ENCODE results near the gene PPL.
"Not testable (repeated sequence)": the region's sequence is repeated elsewhere in the genome, so short reads cannot be mapped to it uniquely, and the experiment has no call there.

The PPL gene

DNA sequence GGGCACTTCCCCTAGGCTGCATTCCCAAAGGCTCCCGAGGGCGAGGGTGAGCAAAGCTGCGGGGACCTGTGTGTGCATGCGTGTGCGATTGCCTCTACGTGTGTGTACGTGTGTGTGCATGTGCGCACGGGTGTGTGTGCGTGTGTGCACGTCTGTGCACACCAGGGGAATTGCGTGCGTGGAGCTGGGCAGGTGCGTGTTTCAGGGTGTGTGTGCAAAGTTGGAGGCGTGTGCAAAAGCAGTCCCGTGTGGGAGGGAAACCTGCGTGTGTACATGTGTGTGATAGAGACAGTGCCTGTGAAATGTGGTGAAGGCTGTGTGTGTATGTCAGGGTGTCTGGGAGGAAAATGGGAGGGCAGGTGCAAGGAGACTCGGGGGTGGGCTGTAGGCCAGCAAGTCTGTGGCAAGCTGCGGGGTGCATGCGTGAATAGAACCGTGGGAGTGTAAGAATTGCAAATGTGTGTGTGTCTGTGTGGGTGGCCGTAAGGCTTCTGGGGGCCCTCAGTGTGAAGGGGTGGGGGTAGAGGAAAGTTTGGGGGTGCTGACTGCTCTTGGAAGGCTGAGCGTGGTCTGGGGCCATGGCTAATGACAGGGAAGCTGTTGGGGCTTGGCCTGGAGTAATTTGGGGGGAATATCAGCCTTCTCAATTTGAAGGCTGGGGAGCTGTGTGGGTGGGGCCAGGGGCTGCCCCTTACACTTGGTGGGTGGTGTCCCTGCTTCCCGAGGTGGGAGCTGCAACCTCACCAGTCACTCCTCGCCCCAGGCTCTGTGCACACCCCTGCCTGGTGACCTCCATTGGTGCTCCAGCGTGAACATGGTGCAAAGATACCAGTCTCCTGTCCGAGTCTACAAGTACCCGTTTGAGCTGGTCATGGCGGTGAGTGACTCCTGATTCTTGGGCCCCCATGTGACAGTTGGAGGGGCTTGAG lies 21.8 kb upstream of the PPL start:
- DNase-seq (ENCODE audit: low spot score): no peak

DNA sequence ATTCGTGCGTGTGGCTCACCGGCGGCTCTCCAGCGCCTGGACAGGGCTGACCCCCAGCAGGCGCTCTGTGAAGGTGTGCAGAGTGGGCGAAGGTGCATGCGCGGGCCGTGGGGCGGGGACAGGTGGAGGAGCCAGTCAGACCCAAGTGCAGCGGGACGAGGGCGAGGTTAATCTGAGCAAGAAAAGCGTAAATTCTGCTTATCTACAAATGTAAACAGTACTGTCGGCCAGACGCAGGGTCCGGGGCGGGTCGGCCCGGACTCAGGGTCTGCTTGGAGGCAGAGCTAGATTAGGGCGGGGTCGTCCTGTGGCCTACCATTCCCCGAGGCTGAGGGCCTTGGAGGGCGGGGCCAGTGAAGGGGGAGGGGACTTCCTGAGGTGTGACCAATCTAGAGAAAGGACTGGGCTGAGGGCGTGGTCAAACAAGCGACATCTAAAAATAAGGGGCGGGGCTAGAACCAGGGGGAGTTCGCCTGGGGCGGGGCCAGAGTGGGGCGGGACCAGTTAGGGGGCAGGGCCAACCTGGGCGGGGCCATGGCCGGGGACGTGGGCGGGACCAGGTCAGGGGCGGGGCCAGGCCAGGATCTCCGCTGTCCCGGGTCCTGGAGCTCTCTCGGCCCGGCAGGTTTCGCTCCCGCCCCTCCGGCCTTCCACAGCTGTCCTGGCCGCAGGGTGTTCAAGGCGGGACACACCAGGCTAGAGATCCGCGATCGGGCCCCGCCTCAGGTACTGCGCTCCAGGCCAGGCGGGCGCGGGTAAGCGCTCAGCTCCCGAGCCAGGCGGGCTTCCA lies 21.0 kb upstream of the PPL start, which contains the start of gene SEC14L5:
Gene SEC14L5 (plus strand): TSS at position 611 of the 790 bp plus-strand sequence. CDS start 994 bp downstream, outside the sequence.
- peak; percentile 95 for DNase-seq (ENCODE audit: low spot score)

DNA sequence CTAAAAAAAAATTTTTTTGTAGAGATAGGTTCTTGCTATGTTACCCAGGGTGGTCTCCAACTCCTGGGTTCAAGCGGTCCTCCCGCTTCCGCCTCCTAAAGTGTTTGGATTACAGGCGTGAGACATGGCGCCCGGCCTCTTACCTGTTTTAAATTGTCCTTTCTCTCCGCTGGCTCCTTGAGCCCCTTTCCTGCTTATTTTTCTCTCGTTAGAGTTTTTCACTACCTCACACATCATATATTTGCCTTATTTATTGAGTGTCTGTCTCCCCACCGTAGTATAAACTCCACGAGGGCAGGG lies 20.4 kb upstream of the PPL start:
- no peak for DNase-seq (ENCODE audit: low spot score)

DNA sequence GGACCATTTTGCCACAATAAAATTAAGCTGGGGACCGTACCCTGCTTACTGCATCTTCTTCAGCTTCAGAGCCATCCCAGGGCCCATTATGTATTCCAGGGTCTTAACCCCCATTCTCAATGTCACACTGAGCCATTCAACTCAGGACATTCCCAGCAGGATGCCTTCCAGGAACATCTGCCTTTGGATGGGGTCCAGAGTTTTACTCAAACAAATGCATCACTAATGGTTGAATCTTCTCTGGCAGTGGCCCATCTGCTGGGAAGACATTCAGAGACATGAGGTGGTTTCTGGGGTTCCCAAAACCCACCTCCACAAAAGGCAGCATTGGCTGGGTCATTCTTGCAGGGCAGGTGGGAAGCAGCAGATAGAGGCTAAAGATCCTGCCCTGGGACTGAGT lies 17.8 kb upstream of the PPL start:
- DNase-seq (ENCODE audit: low spot score): no peak

DNA sequence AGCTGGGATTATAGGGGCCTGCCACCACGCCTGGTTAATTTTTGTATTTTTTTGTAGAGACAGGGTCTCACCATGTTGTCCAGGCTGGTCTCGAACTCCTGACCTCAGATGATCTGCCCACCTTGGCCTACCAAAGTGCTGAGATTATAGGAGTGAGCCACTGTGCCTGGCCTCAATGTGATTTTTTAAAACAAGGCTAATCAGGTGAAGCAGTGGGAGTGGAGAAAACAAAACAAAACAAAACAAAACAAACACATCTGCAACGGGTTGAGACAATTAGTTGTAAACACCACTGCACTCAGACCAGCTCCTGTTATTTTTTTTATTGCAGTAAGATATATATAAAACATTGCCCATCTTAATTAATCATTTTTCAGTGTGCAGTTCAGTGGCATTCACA lies 14.6 kb upstream of the PPL start:
- not testable (repeated sequence) for DNase-seq (ENCODE audit: low spot score)

DNA sequence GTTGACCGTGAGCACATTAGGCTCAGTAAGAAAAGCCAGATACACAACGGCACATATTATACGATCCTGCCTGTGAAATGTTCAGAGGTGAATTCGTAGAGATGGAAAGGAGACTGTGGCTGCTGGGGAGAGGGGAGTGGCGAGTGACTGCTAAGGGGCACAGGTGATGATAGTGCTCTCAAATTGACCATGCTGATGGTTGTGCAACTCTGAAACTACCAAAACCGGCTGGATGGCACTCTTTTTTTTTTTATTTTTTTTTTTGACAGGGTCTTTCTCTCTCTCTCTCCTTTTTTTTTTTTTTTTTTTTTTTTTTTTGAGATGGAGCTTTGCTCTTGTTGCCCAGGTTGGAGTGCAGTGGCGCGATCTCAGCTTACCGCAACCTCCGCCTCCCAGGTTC lies 13.0 kb upstream of the PPL start:
- no peak for DNase-seq (ENCODE audit: low spot score)

DNA sequence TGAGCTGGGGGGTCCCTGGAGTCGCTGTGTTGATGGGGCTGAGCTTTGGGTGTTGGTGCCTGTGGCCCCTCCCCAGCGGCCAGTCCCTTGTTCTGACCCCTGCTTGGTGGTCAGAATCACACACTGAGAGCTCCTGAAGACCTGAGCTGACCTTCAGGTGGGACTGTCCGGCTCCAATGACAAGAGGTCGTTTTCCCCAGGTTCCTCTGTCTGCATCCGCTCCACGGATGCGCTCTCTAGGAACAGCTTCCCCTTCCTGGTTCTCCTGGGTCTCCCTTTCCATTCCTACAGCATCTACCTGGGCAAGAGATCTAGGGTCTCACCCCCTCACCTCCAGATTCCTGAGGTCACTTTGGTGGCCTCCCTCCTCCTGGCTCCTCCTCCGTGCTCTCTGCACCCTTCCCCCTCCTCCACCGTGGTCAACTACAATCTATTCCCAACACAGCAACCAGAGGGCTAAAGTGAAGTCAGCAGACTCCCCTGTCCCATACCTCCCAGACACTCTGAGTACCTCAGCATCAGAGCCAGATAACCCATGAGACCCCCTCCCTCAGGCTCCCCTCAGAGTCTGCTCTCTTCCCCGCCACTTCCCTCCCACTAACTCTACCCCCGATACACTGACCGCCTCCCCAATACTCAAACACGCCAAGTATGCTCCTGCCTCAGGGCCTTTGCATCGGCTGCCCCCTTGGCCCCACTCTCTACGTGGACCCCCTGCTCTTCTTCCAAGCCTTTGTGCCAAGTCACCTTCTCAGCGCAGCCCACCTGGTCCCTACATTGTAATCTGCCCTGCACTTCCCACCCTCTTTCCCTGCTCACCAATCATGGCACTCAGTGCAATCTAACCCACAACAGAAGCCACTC lies 12.2 kb upstream of the PPL start:
- DNase-seq (ENCODE audit: low spot score): no peak

DNA sequence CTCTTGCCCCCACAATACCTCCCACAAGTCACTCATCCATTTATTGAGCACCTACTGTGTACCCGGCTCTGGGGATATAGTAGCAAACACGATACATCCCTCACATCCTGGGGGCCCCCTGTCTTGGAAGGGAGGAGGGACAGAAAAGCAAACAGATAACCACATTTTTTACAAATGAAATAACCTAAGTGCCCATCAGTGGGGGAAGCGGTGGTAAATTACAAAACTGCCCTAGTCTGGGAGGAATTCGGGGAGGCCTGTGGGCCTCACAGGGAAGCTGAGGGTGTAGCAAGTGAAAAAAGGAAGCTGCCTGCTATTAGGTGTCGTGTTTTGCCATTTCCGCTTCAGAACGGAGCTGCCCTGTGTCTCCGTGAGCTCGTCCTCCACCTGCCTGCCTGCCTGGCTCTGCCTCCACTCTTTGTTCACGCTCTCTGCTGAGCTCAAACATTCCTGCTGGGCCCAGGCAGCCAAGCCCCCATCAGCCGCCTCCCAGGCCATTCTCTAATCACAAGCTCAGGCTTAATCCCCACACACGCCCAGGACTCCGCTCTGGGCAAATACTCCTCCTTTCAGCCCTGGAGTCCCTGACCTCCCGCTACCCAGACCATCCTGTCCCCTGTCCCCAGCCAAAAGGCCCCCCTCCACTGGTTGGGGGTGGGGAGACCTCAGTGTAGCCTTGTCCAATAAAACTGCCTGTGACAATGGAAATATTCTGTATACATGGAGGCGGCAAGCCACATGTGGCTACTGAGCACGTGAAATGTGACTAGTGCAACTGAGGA lies 11.0 kb upstream of the PPL start:
- DNase-seq (ENCODE audit: low spot score): no peak

DNA sequence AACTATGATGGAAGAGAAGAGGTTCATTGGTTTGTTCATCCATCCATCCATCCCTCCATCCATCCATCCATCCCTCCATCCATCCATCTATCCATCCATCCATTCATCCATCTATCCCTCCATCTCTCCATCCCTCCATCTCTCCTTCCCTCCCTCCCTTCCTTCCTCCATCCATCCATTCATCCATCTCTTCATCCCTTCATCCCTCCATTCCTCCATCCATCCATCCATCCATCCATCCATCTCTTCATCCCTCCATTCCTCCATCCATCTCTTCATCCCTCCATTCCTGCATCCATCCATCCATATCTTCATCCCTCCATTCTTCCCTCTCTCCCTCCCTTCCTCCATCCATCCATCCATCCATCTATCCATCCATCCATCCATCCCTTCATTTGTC lies 10.0 kb upstream of the PPL start:
- no peak for DNase-seq (ENCODE audit: low spot score)

DNA sequence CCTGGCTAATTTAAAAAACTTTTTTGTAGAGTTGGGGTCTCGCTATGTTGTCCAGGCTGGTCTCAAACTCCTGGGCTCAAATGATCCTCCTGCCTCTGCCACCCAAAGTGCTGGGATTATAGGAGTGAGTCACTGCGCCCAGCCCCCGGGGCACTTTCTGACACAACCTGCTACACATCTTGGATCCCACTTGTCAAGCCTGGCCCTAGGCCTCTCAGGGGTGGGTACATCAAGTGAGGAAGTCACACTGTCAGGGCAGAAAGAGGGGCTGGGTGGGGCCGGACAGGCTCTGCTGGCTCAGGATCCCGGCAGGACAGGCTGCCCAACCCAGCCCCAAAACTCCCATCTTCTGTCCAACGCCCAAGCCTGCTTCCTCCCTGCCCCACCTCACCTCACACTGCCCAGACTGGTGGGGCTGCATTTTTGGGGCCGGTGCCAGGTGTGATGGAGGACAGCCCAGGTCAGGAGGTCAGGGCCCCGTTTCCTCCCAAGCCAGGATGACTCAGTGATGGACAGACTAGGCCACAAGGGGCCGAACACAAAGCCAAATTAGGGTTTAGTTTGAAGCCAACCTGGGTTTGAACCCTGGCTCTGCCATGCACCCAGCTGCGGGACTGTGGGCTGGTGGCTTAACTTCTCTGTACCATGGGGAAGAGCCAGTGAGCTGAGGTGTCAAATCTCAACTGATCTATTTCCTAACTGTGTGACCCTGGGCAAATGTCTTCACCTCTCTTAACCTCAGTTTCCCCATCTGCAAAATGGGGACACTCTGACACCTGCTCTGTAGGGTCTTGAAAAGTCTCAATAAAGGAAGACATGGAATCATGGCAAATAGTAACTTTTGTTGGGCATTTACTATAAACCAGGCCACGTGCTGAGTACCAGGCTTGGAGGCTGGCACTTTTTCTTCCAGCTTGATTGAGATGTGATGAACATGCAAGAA lies 8.9 kb upstream of the PPL start:
- DNase-seq (ENCODE audit: low spot score): no peak

DNA sequence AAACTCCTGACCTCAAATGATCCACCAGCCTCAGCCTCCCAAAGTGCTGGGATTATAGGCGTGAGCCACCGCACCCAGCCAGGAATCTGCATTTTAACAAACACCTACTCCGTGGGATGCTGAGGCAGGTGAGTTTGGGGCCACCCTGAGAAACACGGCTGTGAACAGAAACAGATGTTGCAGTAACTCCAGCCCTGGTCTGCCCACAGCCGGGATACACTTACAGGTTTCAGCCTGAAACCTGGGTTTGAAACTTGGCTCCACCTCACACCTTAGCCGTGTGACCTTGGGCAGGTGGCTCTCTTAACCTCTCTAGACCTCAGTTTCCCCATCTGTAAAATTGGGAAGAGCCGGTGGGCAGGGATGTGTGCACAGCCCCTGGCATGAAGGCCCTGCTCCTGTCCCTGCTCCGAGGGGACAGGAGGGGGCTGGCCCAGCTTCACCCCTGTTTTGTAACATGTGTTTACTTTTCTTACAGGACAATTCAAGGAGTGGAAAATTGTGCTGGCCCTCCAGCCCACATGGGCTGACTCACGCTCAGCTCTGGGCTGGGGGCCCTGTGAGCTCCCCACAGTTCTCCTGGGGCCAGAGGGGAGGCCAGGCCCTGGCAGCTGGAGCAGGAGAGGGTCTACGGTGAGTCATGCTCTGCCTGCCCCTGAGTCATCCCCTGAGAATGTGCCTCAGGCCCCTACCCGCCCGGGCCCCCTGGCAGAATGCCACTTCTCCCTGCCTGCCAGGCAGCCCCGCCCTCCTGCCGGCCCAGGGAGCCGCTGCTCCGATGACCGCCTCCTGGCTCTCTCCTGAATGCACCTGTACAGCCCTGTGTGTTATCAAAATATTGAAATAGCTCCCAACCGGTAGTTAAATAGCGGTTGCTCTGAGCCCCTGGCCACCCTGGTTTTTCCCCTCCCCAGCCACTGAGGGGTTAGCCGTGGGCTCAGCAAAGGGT lies 7.7 kb upstream of the PPL start:
- DNase-seq (ENCODE audit: low spot score): peak; percentile 86

DNA sequence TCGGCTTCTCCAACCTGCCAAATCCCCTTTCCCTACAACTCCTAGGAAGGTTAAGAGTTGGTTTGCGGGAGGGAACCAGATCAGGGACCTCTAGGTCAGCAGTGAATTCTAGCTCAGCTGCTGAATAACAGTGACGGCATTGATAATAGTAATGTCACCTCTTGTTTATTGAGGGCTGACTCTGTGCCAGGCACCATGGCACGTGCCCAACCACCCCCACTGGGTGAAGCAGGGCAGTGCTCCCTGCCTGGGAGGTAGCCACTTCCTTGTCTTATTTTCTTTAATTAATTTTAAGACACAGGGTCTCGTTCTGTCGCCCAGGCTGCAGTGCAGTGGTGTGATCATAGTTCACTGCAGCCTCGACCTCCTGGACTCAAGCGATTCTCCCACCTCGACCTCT lies 5.5 kb upstream of the PPL start:
- no peak for DNase-seq (ENCODE audit: low spot score)

DNA sequence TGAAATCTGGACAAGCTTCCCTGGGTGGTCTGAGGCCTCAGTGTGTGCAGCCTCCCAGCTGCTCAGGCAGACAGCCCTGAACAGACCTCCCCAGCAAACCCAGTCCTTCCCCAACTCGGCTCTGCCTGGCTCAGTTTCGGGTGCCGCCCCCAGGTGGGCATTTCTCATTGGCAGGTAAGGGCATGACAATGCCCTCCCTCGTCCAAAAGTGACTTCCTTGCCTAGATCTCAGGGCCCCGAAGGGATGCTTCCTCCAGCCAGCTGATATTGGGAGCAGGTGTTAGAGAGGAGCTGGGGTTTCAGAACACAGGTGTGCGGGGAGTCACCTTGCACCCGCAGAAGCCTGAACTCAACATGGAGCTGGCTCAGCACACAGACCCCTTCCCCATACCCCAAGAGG lies 3.8 kb upstream of the PPL start:
- no peak for DNase-seq (ENCODE audit: low spot score)

DNA sequence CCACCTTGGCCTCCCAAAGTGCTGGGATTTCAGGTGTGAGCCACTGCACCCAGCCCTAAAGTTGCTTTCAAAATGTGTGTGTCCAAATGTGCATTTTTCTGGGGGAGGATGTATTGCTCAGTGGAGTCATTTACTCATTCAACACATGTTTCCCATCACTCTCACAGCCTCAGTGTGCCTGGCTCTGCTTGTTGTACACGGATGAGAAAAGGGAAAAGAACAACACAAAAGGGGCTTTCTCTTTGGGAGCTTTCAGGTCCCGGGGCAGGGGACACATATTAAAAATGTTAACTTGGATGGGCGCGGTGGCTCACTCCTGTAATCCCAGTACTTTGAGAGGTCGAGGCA lies 1.7 kb upstream of the PPL start:
- DNase-seq (ENCODE audit: low spot score): no peak

DNA sequence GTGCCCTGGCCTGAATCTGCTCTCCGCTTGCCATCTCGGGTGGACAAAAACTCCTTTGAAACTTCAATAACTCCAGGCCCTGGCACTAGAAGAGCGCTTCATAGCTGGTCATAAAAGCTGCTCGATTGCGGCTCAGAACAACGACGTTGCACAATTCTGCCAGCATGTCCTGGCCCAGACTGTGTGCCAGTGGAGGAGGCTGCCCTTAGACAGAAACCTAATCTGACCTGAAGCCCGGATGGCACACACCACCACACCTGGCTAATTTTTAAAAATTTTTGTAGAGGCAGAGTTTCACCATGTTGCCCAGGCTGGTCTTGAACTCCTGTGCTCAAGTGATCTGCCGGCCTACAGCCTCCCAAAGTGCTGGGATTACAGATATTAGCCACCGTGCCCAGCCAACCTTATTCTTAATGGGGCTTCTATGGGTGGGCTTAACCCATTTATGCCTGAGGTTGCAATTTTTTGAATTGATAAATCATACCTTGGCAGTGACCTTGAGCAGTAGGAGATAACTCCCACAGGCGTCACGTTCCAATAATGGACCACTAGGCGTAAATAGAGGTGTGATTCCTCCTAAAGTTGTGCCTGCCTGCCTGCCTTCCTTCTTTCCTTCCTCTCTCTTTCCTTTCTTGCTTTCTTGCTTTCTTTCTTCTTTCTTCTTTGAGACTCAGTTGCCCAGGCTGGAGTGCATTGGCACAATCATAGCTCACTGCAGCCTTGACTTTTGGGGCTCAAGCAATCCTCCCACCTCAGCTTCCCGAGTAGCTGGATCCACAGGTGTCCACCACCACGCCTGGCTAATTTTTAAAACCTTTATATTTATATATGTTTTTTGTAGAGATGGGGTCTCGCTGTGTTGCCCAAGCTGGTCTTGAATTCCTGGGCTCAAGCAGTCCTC lies 1.1 kb upstream of the PPL start:
- no peak for DNase-seq (ENCODE audit: low spot score)

DNA sequence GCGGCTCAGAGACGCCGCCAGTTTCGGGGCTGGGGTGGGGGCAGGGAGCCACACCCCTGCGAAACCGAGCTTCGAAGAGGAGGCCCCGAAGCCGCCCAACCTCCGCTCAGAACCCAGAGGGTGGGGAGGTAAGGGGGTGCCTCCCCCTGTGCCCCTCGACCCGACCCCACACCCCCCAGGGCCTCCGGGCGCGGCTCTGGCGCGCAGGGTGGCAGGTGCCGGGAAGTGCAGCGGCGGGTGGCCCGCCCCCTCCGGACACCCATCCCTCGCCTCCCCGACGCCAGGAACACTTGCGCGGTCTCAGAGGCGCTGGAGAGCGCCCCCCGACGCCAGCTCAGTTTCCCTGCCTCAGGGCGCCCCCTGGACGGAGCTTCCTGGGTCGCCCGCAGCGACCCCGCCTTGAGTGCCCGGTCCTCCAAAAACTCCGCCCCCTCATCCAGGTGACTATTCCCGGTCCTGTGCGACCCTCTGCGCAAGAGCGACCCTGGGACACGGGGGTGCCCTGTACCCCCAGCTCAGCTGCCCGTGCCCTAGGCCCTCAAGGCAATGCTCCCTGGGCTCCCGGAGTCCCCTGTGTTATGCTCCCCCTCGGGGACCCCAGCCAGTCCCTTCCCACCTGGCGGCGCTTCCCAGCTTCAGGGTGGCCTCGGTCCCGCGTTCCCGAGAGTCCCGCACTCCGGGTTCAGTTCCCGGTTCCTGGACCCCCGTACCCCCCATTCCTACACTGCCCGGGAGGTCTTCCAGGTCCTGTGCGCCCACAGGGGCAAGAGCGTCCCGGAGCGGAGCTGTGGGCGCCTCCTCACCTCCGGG lies 562 bp downstream of the PPL start:
- no peak for DNase-seq (ENCODE audit: low spot score)

DNA sequence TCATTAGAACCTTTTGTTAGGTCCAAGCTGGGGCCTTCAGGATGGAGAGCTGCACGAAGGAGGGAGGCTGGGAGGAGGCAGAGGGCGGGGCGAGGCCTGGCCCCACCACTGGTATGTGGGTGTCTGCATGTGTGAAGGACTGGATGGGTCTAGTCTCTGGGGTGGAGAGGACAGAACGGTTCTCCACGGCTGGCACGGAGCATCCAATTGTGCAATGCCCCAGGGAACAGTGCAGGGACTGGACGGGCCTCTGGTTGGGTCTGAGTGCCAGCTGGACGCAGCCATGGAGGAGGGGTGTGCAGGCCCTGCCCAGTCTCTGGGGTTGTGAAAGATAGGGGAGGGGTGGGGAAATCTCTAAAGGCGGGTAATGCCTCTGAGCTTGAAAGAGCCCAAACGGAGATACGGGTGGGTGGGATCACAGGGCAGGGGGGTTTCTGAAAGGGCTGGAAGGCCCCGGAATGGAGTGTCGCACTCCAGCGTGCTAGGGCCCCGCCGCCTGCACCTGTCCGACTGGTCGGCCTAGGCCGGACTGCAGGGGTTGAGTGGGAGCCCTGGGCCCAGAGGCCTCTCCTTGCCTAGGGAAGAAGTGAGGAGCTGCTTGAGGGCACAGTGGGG lies 1.6 kb downstream of the PPL start:
- DNase-seq (ENCODE audit: low spot score): no peak
